MG63 (cell line): ENCODE data around the gene TRMT1L. TPM values are rescaled to one million over a fixed set of nuclear protein-coding genes. Genes with fewer than 3 reads are reported as not detected.

ENCODE experiments used
- DNase-seq: peaks from one replicate; pipeline ENCODE4 v3.0.0-alpha.2; 2020
- H3K27me3 ChIP-seq: fragments of 250-450 bp; sonication (Bioruptor Pico); 2 replicates; pipeline ENCODE4 v1.5.1; 2020; ENCODE audit warnings: mild to moderate bottlenecking, moderate library complexity
- H3K36me3 ChIP-seq: fragments of 250-450 bp; sonication (Bioruptor Pico); 2 replicates; pipeline ENCODE4 v1.5.1; 2020; ENCODE audit warnings: mild to moderate bottlenecking, moderate library complexity
- H3K4me3 ChIP-seq: fragments of 250-450 bp; sonication (Bioruptor Pico); 2 replicates; pipeline ENCODE4 v1.5.1; 2020; ENCODE audit warnings: mild to moderate bottlenecking, moderate library complexity
- H3K9me3 ChIP-seq: fragments of 250-450 bp; sonication (Bioruptor Pico); 2 replicates; pipeline ENCODE4 v1.5.1; 2020; ENCODE audit warnings: mild to moderate bottlenecking, moderate library complexity
- total RNA-seq: library from RNA; depleted of rRNA; stranded (reverse); fragments of >200 nt; shearing (Covaris generic); gene quantifications from 2 replicates; pipeline ENCODE4 v1.2.3, GENCODE V29; 2014; ENCODE audit warnings: low replicate concordance

Gene TRMT1L
- total RNA-seq, 1 experiment from 2014 or later = 13.0 TPM

- Histone ChIP-seq H3K27me3 (no peaks in the 10 kb centered on the region), H3K36me3 (peaks cover 10% of the 10 kb centered on the region), H3K9me3 (no peaks in the 10 kb centered on the region), H3K4me3 (no peak overlapping the region)
- no peak for DNase-seq
Observed at GRCh38 chr1:185144233-185144632, 12.5 kb downstream of the TRMT1L start.

GRCh38 chr1:185139246-185139645 is 17.5 kb downstream of the TRMT1L start:
- H3K27me3 ChIP-seq = no peaks in the 10 kb centered on the region
- DNase-seq = no peak
- H3K4me3 ChIP-seq = no peak overlapping the region
- H3K36me3 ChIP-seq = peaks cover 2% of the 10 kb centered on the region
- H3K9me3 ChIP-seq = no peaks in the 10 kb centered on the region

- Histone ChIP-seq H3K27me3 (no peaks in the 10 kb centered on the region), H3K4me3 (no peak overlapping the region), H3K9me3 (peaks cover 2% of the 10 kb centered on the region; the same call in 1 of the 2 replicates), H3K36me3 (peaks cover 9% of the 10 kb centered on the region)
- no peak for DNase-seq
Observed at GRCh38 chr1:185137896-185138545, 18.7 kb downstream of the TRMT1L start.

- H3K9me3 ChIP-seq = peaks cover 7% of the 10 kb centered on the region; the same call in 1 of the 2 replicates
- H3K36me3 ChIP-seq = peaks cover 24% of the 10 kb centered on the region
- no peaks in the 10 kb centered on the region for H3K27me3 ChIP-seq
- H3K4me3 ChIP-seq = no peak overlapping the region
- DNase-seq = no peak
Observed at GRCh38 chr1:185132534-185132933, 24.2 kb downstream of the TRMT1L start.

GRCh38 chr1:185129708-185130107 is 27.0 kb downstream of the TRMT1L start:
- H3K4me3 ChIP-seq = no peak overlapping the region
- H3K9me3 ChIP-seq = peaks cover 7% of the 10 kb centered on the region; the same call in 1 of the 2 replicates
- H3K27me3 ChIP-seq = no peaks in the 10 kb centered on the region
- H3K36me3 ChIP-seq = peaks cover 26% of the 10 kb centered on the region
- DNase-seq = no peak

- H3K27me3 ChIP-seq = no peaks in the 10 kb centered on the region
- no peaks in the 10 kb centered on the region for H3K36me3 ChIP-seq
- no peak overlapping the region for H3K4me3 ChIP-seq
- H3K9me3 ChIP-seq = peaks cover 17% of the 10 kb centered on the region
- no peak for DNase-seq
Observed at GRCh38 chr1:185112356-185112755, 44.4 kb downstream of the TRMT1L start.

GRCh38 chr1:185111873-185112272 is 44.9 kb downstream of the TRMT1L start:
- Histone ChIP-seq H3K27me3 (no peaks in the 10 kb centered on the region), H3K9me3 (peaks cover 20% of the 10 kb centered on the region), H3K36me3 (no peaks in the 10 kb centered on the region), H3K4me3 (no peak overlapping the region)
- no peak for DNase-seq

- Histone ChIP-seq H3K9me3 (peaks cover 26% of the 10 kb centered on the region), H3K27me3 (no peaks in the 10 kb centered on the region), H3K4me3 (no peak overlapping the region), H3K36me3 (peaks cover 7% of the 10 kb centered on the region; the same call in 1 of the 2 replicates)
- DNase-seq = no peak
Observed at GRCh38 chr1:185110145-185110544, 46.6 kb downstream of the TRMT1L start.

GRCh38 chr1:185108321-185108720 is 48.4 kb downstream of the TRMT1L start:
- no peak for DNase-seq
- H3K27me3 ChIP-seq = no peaks in the 10 kb centered on the region

GRCh38 chr1:185105121-185105520 is 51.6 kb downstream of the TRMT1L start:
- Histone ChIP-seq H3K4me3 (no peak overlapping the region), H3K9me3 (peaks cover 26% of the 10 kb centered on the region), H3K27me3 (no peaks in the 10 kb centered on the region), H3K36me3 (peaks cover 25% of the 10 kb centered on the region)
- DNase-seq = no peak

More at GRCh38 chr1:185108321-185108720, 48.4 kb downstream of the TRMT1L start:
- Histone ChIP-seq H3K9me3 (peaks cover 26% of the 10 kb centered on the region), H3K4me3 (no peak overlapping the region), H3K36me3 (peaks cover 17% of the 10 kb centered on the region)

- peaks cover 23% of the 10 kb centered on the region for H3K9me3 ChIP-seq
- no peaks in the 10 kb centered on the region for H3K27me3 ChIP-seq
- no peak for DNase-seq
- H3K4me3 ChIP-seq = no peak overlapping the region
- H3K36me3 ChIP-seq = peaks cover 29% of the 10 kb centered on the region
Observed at GRCh38 chr1:185104083-185104482, 52.7 kb downstream of the TRMT1L start.

- H3K27me3 ChIP-seq = no peaks in the 10 kb centered on the region
- H3K4me3 ChIP-seq = no peak overlapping the region
- no peak for DNase-seq
- H3K36me3 ChIP-seq = peaks cover 14% of the 10 kb centered on the region
- H3K9me3 ChIP-seq = no peaks in the 10 kb centered on the region
Observed at GRCh38 chr1:185096531-185096930, 60.2 kb downstream of the TRMT1L start.

GRCh38 chr1:185094761-185095160 is 62.0 kb downstream of the TRMT1L start:
- H3K36me3 ChIP-seq = peaks cover 9% of the 10 kb centered on the region
- H3K9me3 ChIP-seq = no peaks in the 10 kb centered on the region
- DNase-seq = no peak
- no peaks in the 10 kb centered on the region for H3K27me3 ChIP-seq
- no peak overlapping the region for H3K4me3 ChIP-seq

GRCh38 chr1:185091480-185091879 is 65.3 kb downstream of the TRMT1L start:
- Histone ChIP-seq H3K9me3 (no peaks in the 10 kb centered on the region), H3K4me3 (no peak overlapping the region), H3K36me3 (peaks cover 8% of the 10 kb centered on the region; the same call in 1 of the 2 replicates), H3K27me3 (no peaks in the 10 kb centered on the region)
- no peak for DNase-seq

GRCh38 chr1:185087746-185088145 is 69.0 kb downstream of the TRMT1L start:
- Histone ChIP-seq H3K27me3 (no peaks in the 10 kb centered on the region), H3K36me3 (peaks cover 3% of the 10 kb centered on the region; the same call in 1 of the 2 replicates), H3K9me3 (no peaks in the 10 kb centered on the region), H3K4me3 (no peak overlapping the region)
- no peak for DNase-seq

GRCh38 chr1:185087101-185087500 is 69.7 kb downstream of the TRMT1L start:
- H3K36me3 ChIP-seq = 0 out of 2 replicates have a peak, but pooled peaks cover 3% of the 10 kb centered on the region
- no peak for DNase-seq
- no peaks in the 10 kb centered on the region for H3K9me3 ChIP-seq
- H3K27me3 ChIP-seq = no peaks in the 10 kb centered on the region
- no peak overlapping the region for H3K4me3 ChIP-seq

GRCh38 chr1:185083818-185084217 is 72.9 kb downstream of the TRMT1L start:
- no peaks in the 10 kb centered on the region for H3K9me3 ChIP-seq
- H3K27me3 ChIP-seq = no peaks in the 10 kb centered on the region
- 0 out of 2 replicates have a peak, but pooled peaks cover 3% of the 10 kb centered on the region for H3K36me3 ChIP-seq
- no peak for DNase-seq
- no peak overlapping the region for H3K4me3 ChIP-seq

- DNase-seq = no peak
- no peaks in the 10 kb centered on the region for H3K9me3 ChIP-seq
- no peaks in the 10 kb centered on the region for H3K36me3 ChIP-seq
- H3K27me3 ChIP-seq = no peaks in the 10 kb centered on the region
- no peak overlapping the region for H3K4me3 ChIP-seq
Observed at GRCh38 chr1:185080422-185080821, 76.3 kb downstream of the TRMT1L start.
